Ishikawa (cell line): ENCODE measurements around the gene TNFAIP6.

Experiments used
- CEBPB ChIP-seq: IDR thresholded peaks from 2 replicates; pipeline ENCODE4 v1.6.1; 2012
- CREB1 ChIP-seq: IDR thresholded peaks from 2 replicates; pipeline ENCODE4 v1.6.1; 2012; ENCODE audit warnings: low read depth
- EGR1 ChIP-seq: IDR thresholded peaks from 2 replicates; pipeline ENCODE4 v1.6.1; 2012
- EP300 ChIP-seq: IDR thresholded peaks from 2 replicates; pipeline ENCODE4 v1.6.1; 2012; ENCODE audit warnings: borderline replicate concordance
- FOXM1 ChIP-seq: IDR thresholded peaks from 2 replicates; pipeline ENCODE4 v1.6.1; 2012; ENCODE audit warnings: low read depth, borderline replicate concordance
- NFIC ChIP-seq: IDR thresholded peaks from 2 replicates; pipeline ENCODE4 v1.6.1; 2012
- RAD21 ChIP-seq: IDR thresholded peaks from 2 replicates; pipeline ENCODE4 v1.6.1; 2012; ENCODE audit warnings: low read depth
- TAF1 ChIP-seq: IDR thresholded peaks from 2 replicates; pipeline ENCODE4 v1.6.1; 2012; ENCODE audit warnings: low read depth, mild to moderate bottlenecking
- TCF12 ChIP-seq: IDR thresholded peaks from 2 replicates; pipeline ENCODE4 v1.6.1; 2012; ENCODE audit warnings: low read depth
- TEAD4 ChIP-seq: IDR thresholded peaks from 2 replicates; pipeline ENCODE4 v1.6.1; 2012
- YY1 ChIP-seq: IDR thresholded peaks from 2 replicates; pipeline ENCODE4 v1.6.1; 2012; ENCODE audit warnings: low read depth
- ZBTB7A ChIP-seq: IDR thresholded peaks from 2 replicates; pipeline ENCODE4 v1.6.1; 2012; ENCODE audit warnings: low read depth
- TF ChIP-seq, protein P1 (sequence below): IDR thresholded peaks from 2 replicates; pipeline ENCODE4 v1.6.1; 2012
- TF ChIP-seq, protein P2 (sequence below): IDR thresholded peaks from 2 replicates; pipeline ENCODE4 v1.6.1; 2012
- TF ChIP-seq, protein P3 (sequence below): IDR thresholded peaks from 2 replicates; pipeline ENCODE4 v1.6.1; 2012; ENCODE audit warnings: low read depth, mild to moderate bottlenecking

Gene TNFAIP6

GRCh38 chr2:151394509-151394908, 37.1 kb downstream of the TNFAIP6 start:
- TF ChIP-seq RAD21 (no peak), TEAD4 (no peak), CREB1 (no peak), EGR1 (no peak), CEBPB (no peak)
- TF ChIP-seq, protein P1, sequence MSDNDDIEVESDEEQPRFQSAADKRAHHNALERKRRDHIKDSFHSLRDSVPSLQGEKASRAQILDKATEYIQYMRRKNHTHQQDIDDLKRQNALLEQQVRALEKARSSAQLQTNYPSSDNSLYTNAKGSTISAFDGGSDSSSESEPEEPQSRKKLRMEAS, result no peak
- TF ChIP-seq, protein P2, sequence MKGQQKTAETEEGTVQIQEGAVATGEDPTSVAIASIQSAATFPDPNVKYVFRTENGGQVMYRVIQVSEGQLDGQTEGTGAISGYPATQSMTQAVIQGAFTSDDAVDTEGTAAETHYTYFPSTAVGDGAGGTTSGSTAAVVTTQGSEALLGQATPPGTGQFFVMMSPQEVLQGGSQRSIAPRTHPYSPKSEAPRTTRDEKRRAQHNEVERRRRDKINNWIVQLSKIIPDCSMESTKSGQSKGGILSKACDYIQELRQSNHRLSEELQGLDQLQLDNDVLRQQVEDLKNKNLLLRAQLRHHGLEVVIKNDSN, result no peak

- TF ChIP-seq ZBTB7A (no peak), CEBPB (no peak), EP300 (no peak), YY1 (no peak), TEAD4 (no peak), NFIC (no peak), TCF12 (no peak), EGR1 (no peak), RAD21 (no peak), FOXM1 (no peak)
- TF ChIP-seq, protein P3, sequence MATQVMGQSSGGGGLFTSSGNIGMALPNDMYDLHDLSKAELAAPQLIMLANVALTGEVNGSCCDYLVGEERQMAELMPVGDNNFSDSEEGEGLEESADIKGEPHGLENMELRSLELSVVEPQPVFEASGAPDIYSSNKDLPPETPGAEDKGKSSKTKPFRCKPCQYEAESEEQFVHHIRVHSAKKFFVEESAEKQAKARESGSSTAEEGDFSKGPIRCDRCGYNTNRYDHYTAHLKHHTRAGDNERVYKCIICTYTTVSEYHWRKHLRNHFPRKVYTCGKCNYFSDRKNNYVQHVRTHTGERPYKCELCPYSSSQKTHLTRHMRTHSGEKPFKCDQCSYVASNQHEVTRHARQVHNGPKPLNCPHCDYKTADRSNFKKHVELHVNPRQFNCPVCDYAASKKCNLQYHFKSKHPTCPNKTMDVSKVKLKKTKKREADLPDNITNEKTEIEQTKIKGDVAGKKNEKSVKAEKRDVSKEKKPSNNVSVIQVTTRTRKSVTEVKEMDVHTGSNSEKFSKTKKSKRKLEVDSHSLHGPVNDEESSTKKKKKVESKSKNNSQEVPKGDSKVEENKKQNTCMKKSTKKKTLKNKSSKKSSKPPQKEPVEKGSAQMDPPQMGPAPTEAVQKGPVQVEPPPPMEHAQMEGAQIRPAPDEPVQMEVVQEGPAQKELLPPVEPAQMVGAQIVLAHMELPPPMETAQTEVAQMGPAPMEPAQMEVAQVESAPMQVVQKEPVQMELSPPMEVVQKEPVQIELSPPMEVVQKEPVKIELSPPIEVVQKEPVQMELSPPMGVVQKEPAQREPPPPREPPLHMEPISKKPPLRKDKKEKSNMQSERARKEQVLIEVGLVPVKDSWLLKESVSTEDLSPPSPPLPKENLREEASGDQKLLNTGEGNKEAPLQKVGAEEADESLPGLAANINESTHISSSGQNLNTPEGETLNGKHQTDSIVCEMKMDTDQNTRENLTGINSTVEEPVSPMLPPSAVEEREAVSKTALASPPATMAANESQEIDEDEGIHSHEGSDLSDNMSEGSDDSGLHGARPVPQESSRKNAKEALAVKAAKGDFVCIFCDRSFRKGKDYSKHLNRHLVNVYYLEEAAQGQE, result no peak
- TF ChIP-seq, protein P1, result no peak
- TF ChIP-seq, protein P2, result no peak
Measured at GRCh38 chr2:151395509-151396374, 38.4 kb downstream of the TNFAIP6 start.

DNA sequence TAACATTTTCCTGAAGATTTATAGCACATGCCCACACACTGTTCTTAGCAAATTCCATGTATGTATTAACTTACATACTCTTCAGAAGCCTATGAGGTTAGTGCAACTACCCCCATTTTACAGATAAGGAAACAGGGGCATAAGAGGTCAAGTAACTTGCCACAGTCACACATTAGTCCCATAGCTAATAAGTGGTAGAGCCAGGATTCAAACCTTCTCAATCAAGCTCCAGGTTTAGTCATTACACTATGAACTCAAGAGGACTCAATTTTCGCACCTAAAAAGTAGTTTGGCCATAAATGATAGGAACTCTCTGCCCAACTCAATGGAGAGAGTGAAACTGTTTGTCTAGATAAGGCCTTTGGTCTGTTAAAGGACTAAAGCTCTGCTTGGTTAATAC, 42.6 kb downstream of the TNFAIP6 start:
- TF ChIP-seq CREB1 (no peak), TEAD4 (no peak), EP300 (no peak)

DNA sequence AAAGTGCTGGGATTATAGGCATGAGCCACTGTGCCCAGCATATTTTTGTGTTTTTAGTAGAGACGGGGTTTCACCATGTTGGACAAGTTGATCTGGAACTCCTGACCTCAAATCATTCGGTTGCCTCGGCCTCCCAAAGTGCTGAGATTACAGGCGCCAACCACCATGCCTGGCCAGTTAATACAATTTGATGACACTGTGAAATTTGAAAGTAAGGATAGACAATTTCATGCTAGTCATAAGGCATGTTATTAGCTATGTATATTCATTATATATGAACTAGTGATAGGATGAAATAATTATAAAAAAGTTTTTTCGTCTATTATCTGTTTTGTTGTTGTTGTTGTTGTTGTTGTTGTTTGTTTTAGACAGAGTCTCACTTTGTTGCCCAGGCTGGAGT, 43.8 kb downstream of the TNFAIP6 start:
- TF ChIP-seq EP300, result no peak
- TF ChIP-seq, protein P2, result no peak
- TF ChIP-seq, protein P3, result no peak
- TF ChIP-seq RAD21, result no peak
- no peak for TF ChIP-seq EGR1
- TF ChIP-seq YY1, result no peak
- TF ChIP-seq, protein P1, result no peak
- no peak for TF ChIP-seq CEBPB
- TF ChIP-seq FOXM1, result no peak
- no peak for TF ChIP-seq TAF1
- TF ChIP-seq TEAD4, result no peak
- TF ChIP-seq NFIC, result no peak
- no peak for TF ChIP-seq ZBTB7A
- no peak for TF ChIP-seq CREB1
- TF ChIP-seq TCF12, result no peak

GRCh38 chr2:151403914-151404313, 46.5 kb downstream of the TNFAIP6 start:
- TF ChIP-seq, protein P1, result no peak
- TF ChIP-seq, protein P3, result no peak
- TF ChIP-seq EGR1, result no peak
- no peak for TF ChIP-seq CREB1
- TF ChIP-seq, protein P2, result no peak
- TF ChIP-seq TAF1, result no peak
- TF ChIP-seq NFIC, result no peak
- TF ChIP-seq RAD21, result no peak
- TF ChIP-seq CEBPB, result no peak
- no peak for TF ChIP-seq EP300
- no peak for TF ChIP-seq YY1
